ENCODE results near the gene LRRK2. TPM values are rescaled to one million over a fixed set of nuclear protein-coding genes. Genes with fewer than 3 reads are reported as not detected.
A peak's percentile ranks its signal among the peaks of the same experiment; 100 is the strongest.

The LRRK2 gene
- polyA plus RNA-seq, 4 donors: 0.22 to 1.7 (median 0.99) TPM

DNA sequence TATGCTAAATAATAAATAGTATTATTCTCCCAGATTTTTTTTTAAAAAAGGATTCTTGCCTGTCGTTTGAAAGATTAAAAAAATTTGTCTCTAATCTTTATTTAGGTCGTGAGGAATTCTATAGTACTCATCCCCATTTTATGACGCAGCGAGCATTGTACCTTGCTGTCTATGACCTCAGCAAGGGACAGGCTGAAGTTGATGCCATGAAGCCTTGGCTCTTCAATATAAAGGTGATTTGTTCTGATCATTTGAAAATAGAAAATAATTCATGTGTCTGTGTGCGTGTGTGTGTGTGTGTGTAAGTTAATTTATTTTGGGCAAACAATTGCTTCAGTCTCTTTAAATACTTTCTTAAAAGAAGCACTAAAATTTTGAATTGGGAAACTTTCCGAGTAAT lies 84.2 kb downstream of the LRRK2 start:
- Histone ChIP-seq H3K4me1 (ENCODE audit: control insufficient read depth in 3 of 3, insufficient read depth in 2 of 3, low read depth in 1 of 3, low read length in 2 of 3) (no peaks in the 10 kb centered on the region), H3K36me3 (ENCODE audit: control insufficient read depth in 3 of 3, insufficient read depth in 2 of 3, low read depth in 1 of 3, low read length in 3 of 3) (no peaks in the 10 kb centered on the region), H3K9me3 (ENCODE audit: control insufficient read depth in 2 of 2, insufficient read depth in 1 of 2, low read depth in 1 of 2, low read length in 1 of 2) (no peaks in the 10 kb centered on the region), H3K27ac (ENCODE audit: low read depth in 1 of 3, low read length in 2 of 3) (no peak overlapping the region), H3K4me3 (ENCODE audit: low read depth in 1 of 3, low read length in 3 of 3) (no peak overlapping the region), H3K27me3 (ENCODE audit: control insufficient read depth in 3 of 3, insufficient read depth in 3 of 3, low read length in 3 of 3) (no peaks in the 10 kb centered on the region)
- DNase-seq (no peak), FAIRE-seq (no peak)
- WGBS, 3 donors: 69 to 77% (median 71%) methylated on average over 6 of the region's 6 CpGs

DNA sequence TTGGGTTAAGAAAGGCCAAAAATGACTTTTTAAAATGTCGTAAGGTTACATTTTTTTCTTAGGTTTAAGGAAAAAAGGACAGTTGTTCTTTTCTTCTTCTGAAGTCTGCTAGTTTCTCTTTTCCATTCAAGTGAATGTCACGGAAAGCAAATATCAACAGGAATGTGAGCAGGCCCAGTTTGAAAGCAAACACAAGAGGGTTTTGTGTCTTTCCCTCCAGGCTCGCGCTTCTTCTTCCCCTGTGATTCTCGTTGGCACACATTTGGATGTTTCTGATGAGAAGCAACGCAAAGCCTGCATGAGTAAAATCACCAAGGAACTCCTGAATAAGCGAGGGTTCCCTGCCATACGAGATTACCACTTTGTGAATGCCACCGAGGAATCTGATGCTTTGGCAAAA lies 85.4 kb downstream of the LRRK2 start:
- WGBS, 3 donors: 57 to 74% (median 74%) methylated on average over 9 of the region's 9 CpGs
- H3K4me3 ChIP-seq (ENCODE audit: low read depth in 1 of 3, low read length in 3 of 3): no peak overlapping the region
- no peak for DNase-seq
- H3K27ac ChIP-seq (ENCODE audit: low read depth in 1 of 3, low read length in 2 of 3): no peak overlapping the region
- H3K4me1 ChIP-seq (ENCODE audit: control insufficient read depth in 3 of 3, insufficient read depth in 2 of 3, low read depth in 1 of 3, low read length in 2 of 3): no peaks in the 10 kb centered on the region
- no peaks in the 10 kb centered on the region for H3K9me3 ChIP-seq (ENCODE audit: control insufficient read depth in 2 of 2, insufficient read depth in 1 of 2, low read depth in 1 of 2, low read length in 1 of 2)
- H3K36me3 ChIP-seq (ENCODE audit: control insufficient read depth in 3 of 3, insufficient read depth in 2 of 3, low read depth in 1 of 3, low read length in 3 of 3): no peaks in the 10 kb centered on the region
- FAIRE-seq: no peak
- no peaks in the 10 kb centered on the region for H3K27me3 ChIP-seq (ENCODE audit: control insufficient read depth in 3 of 3, insufficient read depth in 3 of 3, low read length in 3 of 3)

GRCh38 chr12:40312196-40312595 lies 87.4 kb downstream of the LRRK2 start:
- no peaks in the 10 kb centered on the region for H3K27me3 ChIP-seq (ENCODE audit: control insufficient read depth in 3 of 3, insufficient read depth in 3 of 3, low read length in 3 of 3)
- FAIRE-seq: no peak

GRCh38 chr12:40312982-40313576 lies 88.3 kb downstream of the LRRK2 start:
- Histone ChIP-seq H3K9me3 (ENCODE audit: control insufficient read depth in 2 of 2, insufficient read depth in 1 of 2, low read depth in 1 of 2, low read length in 1 of 2) (no peaks in the 10 kb centered on the region), H3K4me3 (ENCODE audit: low read depth in 1 of 3, low read length in 3 of 3) (no peak overlapping the region), H3K36me3 (ENCODE audit: control insufficient read depth in 3 of 3, insufficient read depth in 2 of 3, low read depth in 1 of 3, low read length in 3 of 3) (no peaks in the 10 kb centered on the region), H3K27ac (ENCODE audit: low read depth in 1 of 3, low read length in 2 of 3) (no peak overlapping the region), H3K27me3 (ENCODE audit: control insufficient read depth in 3 of 3, insufficient read depth in 3 of 3, low read length in 3 of 3) (no peaks in the 10 kb centered on the region), H3K4me1 (ENCODE audit: control insufficient read depth in 3 of 3, insufficient read depth in 2 of 3, low read depth in 1 of 3, low read length in 2 of 3) (no peaks in the 10 kb centered on the region)
- 25 to 37% (median 33%) methylated on average over 4 of the region's 4 CpGs for WGBS, 3 donors
- FAIRE-seq: no peak
- no peak for DNase-seq

More at GRCh38 chr12:40312196-40312595, 87.4 kb downstream of the LRRK2 start:
- no peaks in the 10 kb centered on the region for H3K36me3 ChIP-seq (ENCODE audit: control insufficient read depth in 3 of 3, insufficient read depth in 2 of 3, low read depth in 1 of 3, low read length in 3 of 3)
- H3K4me1 ChIP-seq (ENCODE audit: control insufficient read depth in 3 of 3, insufficient read depth in 2 of 3, low read depth in 1 of 3, low read length in 2 of 3): no peaks in the 10 kb centered on the region
- no peak overlapping the region for H3K4me3 ChIP-seq (ENCODE audit: low read depth in 1 of 3, low read length in 3 of 3)
- H3K27ac ChIP-seq (ENCODE audit: low read depth in 1 of 3, low read length in 2 of 3): no peak overlapping the region
- no peaks in the 10 kb centered on the region for H3K9me3 ChIP-seq (ENCODE audit: control insufficient read depth in 2 of 2, insufficient read depth in 1 of 2, low read depth in 1 of 2, low read length in 1 of 2)
- DNase-seq: no peak

- Histone ChIP-seq H3K9me3 (ENCODE audit: control insufficient read depth in 2 of 2, insufficient read depth in 1 of 2, low read depth in 1 of 2, low read length in 1 of 2) (no peaks in the 10 kb centered on the region), H3K36me3 (ENCODE audit: control insufficient read depth in 3 of 3, insufficient read depth in 2 of 3, low read depth in 1 of 3, low read length in 3 of 3) (no peaks in the 10 kb centered on the region), H3K27ac (ENCODE audit: low read depth in 1 of 3, low read length in 2 of 3) (no peak overlapping the region), H3K4me1 (ENCODE audit: control insufficient read depth in 3 of 3, insufficient read depth in 2 of 3, low read depth in 1 of 3, low read length in 2 of 3) (no peaks in the 10 kb centered on the region), H3K27me3 (ENCODE audit: control insufficient read depth in 3 of 3, insufficient read depth in 3 of 3, low read length in 3 of 3) (no peaks in the 10 kb centered on the region), H3K4me3 (ENCODE audit: low read depth in 1 of 3, low read length in 3 of 3) (no peak overlapping the region)
- FAIRE-seq (no peak), DNase-seq (no peak)
- WGBS, 3 donors: 81 to 89% (median 81%) methylated on average over 10 of the region's 10 CpGs
These were observed 89.1 kb downstream of the LRRK2 start for GRCh38 chr12:40313928-40314327.

GRCh38 chr12:40314927-40315326 lies 90.1 kb downstream of the LRRK2 start:
- Histone ChIP-seq H3K27me3 (ENCODE audit: control insufficient read depth in 3 of 3, insufficient read depth in 3 of 3, low read length in 3 of 3) (no peaks in the 10 kb centered on the region), H3K4me1 (ENCODE audit: control insufficient read depth in 3 of 3, insufficient read depth in 2 of 3, low read depth in 1 of 3, low read length in 2 of 3) (no peaks in the 10 kb centered on the region), H3K36me3 (ENCODE audit: control insufficient read depth in 3 of 3, insufficient read depth in 2 of 3, low read depth in 1 of 3, low read length in 3 of 3) (no peaks in the 10 kb centered on the region), H3K4me3 (ENCODE audit: low read depth in 1 of 3, low read length in 3 of 3) (no peak overlapping the region), H3K9me3 (ENCODE audit: control insufficient read depth in 2 of 2, insufficient read depth in 1 of 2, low read depth in 1 of 2, low read length in 1 of 2) (no peaks in the 10 kb centered on the region), H3K27ac (ENCODE audit: low read depth in 1 of 3, low read length in 2 of 3) (no peak overlapping the region)
- FAIRE-seq (no peak), DNase-seq (no peak)

GRCh38 chr12:40315375-40315774 lies 90.6 kb downstream of the LRRK2 start:
- no peaks in the 10 kb centered on the region for H3K27me3 ChIP-seq (ENCODE audit: control insufficient read depth in 3 of 3, insufficient read depth in 3 of 3, low read length in 3 of 3)
- no peaks in the 10 kb centered on the region for H3K9me3 ChIP-seq (ENCODE audit: control insufficient read depth in 2 of 2, insufficient read depth in 1 of 2, low read depth in 1 of 2, low read length in 1 of 2)
- no peak overlapping the region for H3K27ac ChIP-seq (ENCODE audit: low read depth in 1 of 3, low read length in 2 of 3)
- FAIRE-seq (no peak), DNase-seq (no peak)
- 84 to 97% (median 89%) methylated on average over 1 of the region's 1 CpG for WGBS, 3 donors
- H3K4me1 ChIP-seq (ENCODE audit: control insufficient read depth in 3 of 3, insufficient read depth in 2 of 3, low read depth in 1 of 3, low read length in 2 of 3): no peaks in the 10 kb centered on the region
- no peaks in the 10 kb centered on the region for H3K36me3 ChIP-seq (ENCODE audit: control insufficient read depth in 3 of 3, insufficient read depth in 2 of 3, low read depth in 1 of 3, low read length in 3 of 3)
- H3K4me3 ChIP-seq (ENCODE audit: low read depth in 1 of 3, low read length in 3 of 3): no peak overlapping the region

DNA sequence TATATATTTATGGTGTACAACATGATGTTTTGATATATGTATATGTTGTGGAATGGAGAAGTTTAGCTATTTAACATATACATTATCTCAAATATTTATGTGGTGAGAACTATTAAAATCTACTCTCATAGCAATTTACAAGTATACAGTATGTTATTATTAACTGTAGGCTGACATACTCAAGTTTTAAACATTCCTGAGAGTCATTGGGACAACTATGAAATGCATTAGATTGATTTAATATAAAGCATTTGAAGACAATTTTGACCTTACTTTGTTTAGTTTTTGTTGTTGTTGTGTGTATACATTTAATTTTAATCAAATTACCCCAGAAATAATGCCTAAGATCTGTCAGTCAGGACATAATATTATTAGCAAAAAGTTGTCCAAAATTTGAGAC lies 99.5 kb downstream of the LRRK2 start:
- H3K36me3 ChIP-seq (ENCODE audit: control insufficient read depth in 3 of 3, insufficient read depth in 2 of 3, low read depth in 1 of 3, low read length in 3 of 3): no peaks in the 10 kb centered on the region
- H3K27me3 ChIP-seq (ENCODE audit: control insufficient read depth in 3 of 3, insufficient read depth in 3 of 3, low read length in 3 of 3): no peaks in the 10 kb centered on the region
- H3K4me1 ChIP-seq (ENCODE audit: control insufficient read depth in 3 of 3, insufficient read depth in 2 of 3, low read depth in 1 of 3, low read length in 2 of 3): no peaks in the 10 kb centered on the region
- H3K4me3 ChIP-seq (ENCODE audit: low read depth in 1 of 3, low read length in 3 of 3): no peak overlapping the region
- H3K9me3 ChIP-seq (ENCODE audit: control insufficient read depth in 2 of 2, insufficient read depth in 1 of 2, low read depth in 1 of 2, low read length in 1 of 2): no peaks in the 10 kb centered on the region
- DNase-seq: no peak
- no peak overlapping the region for H3K27ac ChIP-seq (ENCODE audit: low read depth in 1 of 3, low read length in 2 of 3)
- peak; percentile 15 for FAIRE-seq

GRCh38 chr12:40325349-40325960 lies 100.7 kb downstream of the LRRK2 start:
- H3K4me3 ChIP-seq (ENCODE audit: low read depth in 1 of 3, low read length in 3 of 3): no peak overlapping the region
- DNase-seq: peak in 1 of 2 donors; percentile 4
- no peaks in the 10 kb centered on the region for H3K9me3 ChIP-seq (ENCODE audit: control insufficient read depth in 2 of 2, insufficient read depth in 1 of 2, low read depth in 1 of 2, low read length in 1 of 2)
- H3K27me3 ChIP-seq (ENCODE audit: control insufficient read depth in 3 of 3, insufficient read depth in 3 of 3, low read length in 3 of 3): no peaks in the 10 kb centered on the region
- no peak overlapping the region for H3K27ac ChIP-seq (ENCODE audit: low read depth in 1 of 3, low read length in 2 of 3)
- no peaks in the 10 kb centered on the region for H3K36me3 ChIP-seq (ENCODE audit: control insufficient read depth in 3 of 3, insufficient read depth in 2 of 3, low read depth in 1 of 3, low read length in 3 of 3)
- WGBS, 3 donors: 55 to 65% (median 64%) methylated on average over 5 of the region's 5 CpGs
- H3K4me1 ChIP-seq (ENCODE audit: control insufficient read depth in 3 of 3, insufficient read depth in 2 of 3, low read depth in 1 of 3, low read length in 2 of 3): no peaks in the 10 kb centered on the region
- no peak for FAIRE-seq
